Choroid plexus epithelial cell (primary cell): Measurements from ENCODE around the gene SYNPO2.

ENCODE experiments used
- DNase-seq: peaks from one replicate; pipeline ENCODE4 v3.0.0-alpha.2; 2010; ENCODE audit warnings: low read depth
- H3K4me3 ChIP-seq: 2 replicates; pipeline ENCODE4 v1.5.1; 2011; ENCODE audit warnings: low read depth, mild to moderate bottlenecking, control low read depth, low read length, moderate library complexity
- TF ChIP-seq, protein P1 (sequence below): conservative IDR thresholded peaks from 2 replicates; pipeline ENCODE4 v1.5.1; 2011; ENCODE audit warnings: low read depth, mild to moderate bottlenecking, control low read depth, inconsistent platforms, low read length, moderate library complexity

SYNPO2 gene

GRCh38 chr4:119027811-119028210 is 139.2 kb downstream of the SYNPO2 start:
- TF ChIP-seq, protein P1, sequence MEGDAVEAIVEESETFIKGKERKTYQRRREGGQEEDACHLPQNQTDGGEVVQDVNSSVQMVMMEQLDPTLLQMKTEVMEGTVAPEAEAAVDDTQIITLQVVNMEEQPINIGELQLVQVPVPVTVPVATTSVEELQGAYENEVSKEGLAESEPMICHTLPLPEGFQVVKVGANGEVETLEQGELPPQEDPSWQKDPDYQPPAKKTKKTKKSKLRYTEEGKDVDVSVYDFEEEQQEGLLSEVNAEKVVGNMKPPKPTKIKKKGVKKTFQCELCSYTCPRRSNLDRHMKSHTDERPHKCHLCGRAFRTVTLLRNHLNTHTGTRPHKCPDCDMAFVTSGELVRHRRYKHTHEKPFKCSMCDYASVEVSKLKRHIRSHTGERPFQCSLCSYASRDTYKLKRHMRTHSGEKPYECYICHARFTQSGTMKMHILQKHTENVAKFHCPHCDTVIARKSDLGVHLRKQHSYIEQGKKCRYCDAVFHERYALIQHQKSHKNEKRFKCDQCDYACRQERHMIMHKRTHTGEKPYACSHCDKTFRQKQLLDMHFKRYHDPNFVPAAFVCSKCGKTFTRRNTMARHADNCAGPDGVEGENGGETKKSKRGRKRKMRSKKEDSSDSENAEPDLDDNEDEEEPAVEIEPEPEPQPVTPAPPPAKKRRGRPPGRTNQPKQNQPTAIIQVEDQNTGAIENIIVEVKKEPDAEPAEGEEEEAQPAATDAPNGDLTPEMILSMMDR: no peak
- DNase-seq: no peak
- H3K4me3 ChIP-seq: no peak overlapping the region

DNA sequence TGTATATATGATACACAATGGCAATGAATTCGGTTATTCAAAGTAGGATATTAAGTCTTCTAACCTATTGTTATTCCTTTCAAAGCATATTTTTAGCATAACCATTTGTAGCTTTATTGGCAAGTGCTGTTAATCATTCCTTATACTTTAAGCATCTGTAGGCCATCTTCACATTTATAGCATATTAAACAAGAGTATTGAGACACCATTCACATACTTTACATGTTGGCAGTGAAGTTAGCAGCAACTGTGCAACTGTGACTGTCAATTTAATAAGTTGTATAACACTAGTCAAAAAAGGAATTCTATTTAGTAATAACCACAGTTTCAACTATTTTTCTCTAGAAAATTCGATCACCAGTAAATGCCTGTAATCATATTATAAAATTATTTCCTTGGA is 139.6 kb downstream of the SYNPO2 start:
- H3K4me3 ChIP-seq: no peak overlapping the region
- DNase-seq: no peak
- TF ChIP-seq, protein P1: no peak

- H3K4me3 ChIP-seq: no peak overlapping the region
- DNase-seq: no peak
- TF ChIP-seq, protein P1: no peak
Measured at GRCh38 chr4:119029847-119030535, 141.3 kb downstream of the SYNPO2 start.

DNA sequence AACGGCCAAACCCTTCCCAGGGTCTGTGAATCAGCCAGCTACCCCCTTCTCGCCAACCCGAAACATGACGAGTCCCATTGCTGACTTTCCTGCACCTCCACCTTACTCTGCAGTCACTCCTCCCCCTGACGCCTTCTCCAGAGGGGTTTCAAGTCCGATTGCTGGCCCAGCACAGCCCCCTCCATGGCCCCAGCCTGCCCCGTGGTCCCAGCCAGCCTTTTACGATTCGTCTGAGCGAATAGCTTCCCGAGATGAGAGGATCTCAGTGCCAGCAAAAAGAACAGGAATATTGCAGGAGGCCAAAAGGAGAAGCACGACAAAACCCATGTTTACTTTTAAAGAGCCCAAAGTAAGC is 141.9 kb downstream of the SYNPO2 start:
- H3K4me3 ChIP-seq: no peak overlapping the region
- TF ChIP-seq, protein P1: no peak
- no peak for DNase-seq

GRCh38 chr4:119031218-119031617 is 142.6 kb downstream of the SYNPO2 start:
- TF ChIP-seq, protein P1: no peak
- H3K4me3 ChIP-seq: no peak overlapping the region
- DNase-seq: no peak

DNA sequence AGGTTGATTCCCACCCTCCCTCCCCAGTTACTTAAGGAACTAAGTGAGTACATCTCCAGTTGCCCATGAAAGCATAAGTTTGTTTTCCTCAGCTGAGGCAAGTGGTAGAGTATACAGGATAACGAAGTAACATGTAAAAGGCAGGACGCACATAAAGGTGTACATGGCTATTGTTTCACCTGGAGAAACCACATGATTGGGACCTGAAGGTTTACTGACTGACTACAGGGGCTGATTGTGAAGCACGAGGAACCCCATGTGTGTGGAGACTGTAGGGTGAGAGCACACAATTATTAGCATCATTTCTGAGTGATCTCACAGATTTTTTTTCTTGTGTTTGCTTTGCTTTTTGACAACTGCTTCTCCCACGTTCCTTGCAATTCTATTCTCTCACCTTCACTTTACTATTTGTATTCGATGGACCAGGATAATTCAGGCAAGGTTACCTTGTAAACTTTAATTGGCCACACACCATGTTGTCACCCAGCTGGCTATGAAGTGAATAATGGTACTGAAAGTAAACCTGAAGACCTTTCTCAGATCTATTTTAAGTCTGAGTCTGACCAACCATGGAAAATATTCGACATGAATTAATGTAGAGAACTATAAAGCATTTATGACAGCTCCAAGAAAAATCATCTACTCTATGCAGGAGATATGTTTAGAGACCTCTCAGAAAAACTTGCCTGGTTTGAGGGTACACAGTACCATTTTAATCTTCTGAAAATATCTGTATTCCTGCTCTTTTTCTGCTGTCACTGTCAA is 144.4 kb downstream of the SYNPO2 start:
- H3K4me3 ChIP-seq: no peak overlapping the region
- TF ChIP-seq, protein P1: no peak
- no peak for DNase-seq
